Measurements from ENCODE around the gene CRYBG1. TPM values are rescaled to one million over a fixed set of nuclear protein-coding genes. Genes with fewer than 3 reads are reported as not detected.

CRYBG1 gene
- total RNA-seq, 1 donor from 2014 or later, result 3.0 TPM

DNA sequence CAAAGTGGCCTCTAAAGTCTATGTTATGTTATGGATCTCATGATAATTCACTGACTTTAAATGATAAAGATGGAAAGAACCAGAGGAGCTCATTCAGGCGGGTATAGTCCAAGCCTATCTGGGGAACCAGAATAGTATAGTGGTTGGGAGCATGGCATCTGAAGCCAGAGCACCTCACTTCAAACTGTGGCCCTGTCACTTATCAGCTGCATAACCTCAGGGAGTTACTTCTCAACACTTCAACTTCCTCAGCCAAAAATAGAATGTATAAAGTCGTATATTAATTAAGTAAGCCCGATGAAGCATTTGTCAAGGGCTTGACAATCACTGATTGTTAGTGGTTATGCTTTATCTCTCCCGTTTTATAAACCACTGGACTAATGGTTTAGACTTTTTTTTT is 156.1 kb downstream of the CRYBG1 start:
- Mint-ChIP-seq H3K27ac (no peak overlapping the region), H3K4me3 (ENCODE audit: low read depth) (no peak overlapping the region), H3K9me3 (ENCODE audit: low read depth) (no peaks in the 10 kb centered on the region), H3K27me3 (peaks cover 50% of the 10 kb centered on the region), H3K4me1 (ENCODE audit: low read depth) (no peaks in the 10 kb centered on the region), H3K36me3 (ENCODE audit: insufficient read depth) (no peaks in the 10 kb centered on the region)
- no peak for DNase-seq (ENCODE audit: low spot score, unreplicated experiment)
- TF ChIP-seq, protein P1, sequence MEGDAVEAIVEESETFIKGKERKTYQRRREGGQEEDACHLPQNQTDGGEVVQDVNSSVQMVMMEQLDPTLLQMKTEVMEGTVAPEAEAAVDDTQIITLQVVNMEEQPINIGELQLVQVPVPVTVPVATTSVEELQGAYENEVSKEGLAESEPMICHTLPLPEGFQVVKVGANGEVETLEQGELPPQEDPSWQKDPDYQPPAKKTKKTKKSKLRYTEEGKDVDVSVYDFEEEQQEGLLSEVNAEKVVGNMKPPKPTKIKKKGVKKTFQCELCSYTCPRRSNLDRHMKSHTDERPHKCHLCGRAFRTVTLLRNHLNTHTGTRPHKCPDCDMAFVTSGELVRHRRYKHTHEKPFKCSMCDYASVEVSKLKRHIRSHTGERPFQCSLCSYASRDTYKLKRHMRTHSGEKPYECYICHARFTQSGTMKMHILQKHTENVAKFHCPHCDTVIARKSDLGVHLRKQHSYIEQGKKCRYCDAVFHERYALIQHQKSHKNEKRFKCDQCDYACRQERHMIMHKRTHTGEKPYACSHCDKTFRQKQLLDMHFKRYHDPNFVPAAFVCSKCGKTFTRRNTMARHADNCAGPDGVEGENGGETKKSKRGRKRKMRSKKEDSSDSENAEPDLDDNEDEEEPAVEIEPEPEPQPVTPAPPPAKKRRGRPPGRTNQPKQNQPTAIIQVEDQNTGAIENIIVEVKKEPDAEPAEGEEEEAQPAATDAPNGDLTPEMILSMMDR (IDR thresholded peaks at IDR 0.05; ENCODE audit: unreplicated experiment), result no peak

DNA sequence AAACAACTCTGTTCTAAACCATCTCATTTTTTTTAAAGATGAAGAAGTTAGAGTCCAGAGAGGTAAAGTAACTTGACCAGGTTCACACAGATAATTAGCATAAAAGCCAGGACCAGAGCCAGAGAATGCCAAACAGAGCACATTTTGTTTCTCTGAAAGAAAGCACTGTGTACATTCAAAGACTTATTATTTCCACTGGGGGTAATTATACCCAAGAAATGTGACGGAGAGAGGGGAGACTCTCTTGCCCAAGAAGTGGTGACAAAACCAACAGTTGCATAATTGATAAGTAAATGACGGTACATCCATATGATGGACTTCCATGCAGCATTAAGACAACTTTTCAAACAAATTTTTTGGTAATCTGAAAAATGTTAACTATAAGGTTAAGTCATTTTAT is 157.2 kb downstream of the CRYBG1 start:
- peaks cover 42% of the 10 kb centered on the region for H3K27me3 Mint-ChIP-seq
- no peak overlapping the region for H3K4me3 Mint-ChIP-seq (ENCODE audit: low read depth)
- no peaks in the 10 kb centered on the region for H3K9me3 Mint-ChIP-seq (ENCODE audit: low read depth)
- no peak for DNase-seq (ENCODE audit: low spot score, unreplicated experiment)
- no peaks in the 10 kb centered on the region for H3K4me1 Mint-ChIP-seq (ENCODE audit: low read depth)
- TF ChIP-seq, protein P1 (IDR thresholded peaks at IDR 0.05; ENCODE audit: unreplicated experiment), result no peak
- H3K27ac Mint-ChIP-seq, result no peak overlapping the region
- no peaks in the 10 kb centered on the region for H3K36me3 Mint-ChIP-seq (ENCODE audit: insufficient read depth)

DNA sequence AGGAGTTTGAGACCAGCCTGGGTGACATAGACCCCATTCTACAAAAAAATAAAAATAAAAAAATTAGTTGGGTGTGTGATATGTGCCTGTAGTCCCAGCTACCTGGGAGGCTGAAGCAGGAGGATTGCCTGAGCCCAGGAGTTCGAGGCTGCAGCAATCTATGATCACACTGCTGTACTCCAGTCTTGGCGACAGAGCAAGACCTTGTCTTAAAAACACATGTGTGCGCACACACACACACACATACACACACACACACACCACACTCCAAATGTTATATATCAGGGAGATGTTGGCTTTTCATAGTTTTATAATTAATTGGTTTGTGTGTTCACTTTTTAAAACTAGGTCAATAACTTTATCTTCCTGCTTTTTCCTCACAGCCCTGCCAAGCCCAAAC is 158.2 kb downstream of the CRYBG1 start:
- no peak overlapping the region for H3K4me3 Mint-ChIP-seq (ENCODE audit: low read depth)
- TF ChIP-seq, protein P1 (IDR thresholded peaks at IDR 0.05; ENCODE audit: unreplicated experiment), result no peak
- no peak overlapping the region for H3K27ac Mint-ChIP-seq
- H3K4me1 Mint-ChIP-seq (ENCODE audit: low read depth), result no peaks in the 10 kb centered on the region
- H3K27me3 Mint-ChIP-seq, result peaks cover 32% of the 10 kb centered on the region
- H3K36me3 Mint-ChIP-seq (ENCODE audit: insufficient read depth), result no peaks in the 10 kb centered on the region
- H3K9me3 Mint-ChIP-seq (ENCODE audit: low read depth), result no peaks in the 10 kb centered on the region
- DNase-seq (ENCODE audit: low spot score, unreplicated experiment), result no peak

DNA sequence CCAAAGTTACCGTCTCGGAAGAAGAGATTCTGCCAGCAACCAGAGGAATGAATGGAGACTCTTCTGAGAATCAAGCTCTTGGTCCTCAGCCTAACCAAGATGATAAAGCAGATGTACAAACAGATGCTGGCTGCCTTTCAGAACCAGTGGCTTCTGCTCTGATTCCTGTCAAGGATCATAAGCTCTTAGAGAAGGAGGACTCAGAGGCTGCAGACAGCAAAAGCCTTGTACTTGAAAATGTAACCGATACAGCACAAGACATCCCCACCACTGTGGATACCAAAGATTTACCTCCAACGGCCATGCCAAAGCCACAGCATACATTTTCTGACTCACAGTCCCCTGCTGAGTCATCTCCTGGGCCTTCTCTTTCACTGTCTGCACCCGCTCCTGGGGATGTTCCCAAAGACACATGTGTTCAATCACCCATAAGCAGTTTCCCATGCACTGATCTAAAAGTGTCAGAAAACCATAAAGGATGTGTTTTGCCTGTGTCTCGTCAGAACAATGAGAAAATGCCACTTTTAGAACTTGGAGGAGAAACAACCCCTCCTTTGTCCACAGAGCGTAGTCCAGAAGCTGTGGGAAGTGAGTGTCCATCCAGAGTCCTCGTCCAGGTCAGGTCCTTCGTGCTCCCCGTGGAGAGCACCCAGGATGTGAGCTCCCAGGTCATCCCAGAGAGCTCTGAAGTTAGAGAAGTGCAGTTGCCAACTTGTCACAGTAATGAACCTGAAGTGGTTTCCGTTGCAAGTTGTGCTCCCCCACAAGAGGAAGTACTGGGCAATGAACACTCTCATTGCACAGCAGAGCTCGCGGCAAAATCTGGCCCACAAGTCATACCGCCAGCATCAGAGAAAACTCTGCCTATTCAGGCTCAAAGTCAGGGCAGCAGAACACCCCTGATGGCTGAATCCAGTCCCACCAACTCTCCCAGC is 159.2 kb downstream of the CRYBG1 start:
- TF ChIP-seq, protein P1 (IDR thresholded peaks at IDR 0.05; ENCODE audit: unreplicated experiment), result no peak
- no peaks in the 10 kb centered on the region for H3K4me1 Mint-ChIP-seq (ENCODE audit: low read depth)
- H3K4me3 Mint-ChIP-seq (ENCODE audit: low read depth), result no peak overlapping the region
- H3K27me3 Mint-ChIP-seq, result peaks cover 22% of the 10 kb centered on the region
- H3K27ac Mint-ChIP-seq, result no peak overlapping the region
- no peak for DNase-seq (ENCODE audit: low spot score, unreplicated experiment)
- H3K9me3 Mint-ChIP-seq (ENCODE audit: low read depth), result no peaks in the 10 kb centered on the region
- H3K36me3 Mint-ChIP-seq (ENCODE audit: insufficient read depth), result no peaks in the 10 kb centered on the region

DNA sequence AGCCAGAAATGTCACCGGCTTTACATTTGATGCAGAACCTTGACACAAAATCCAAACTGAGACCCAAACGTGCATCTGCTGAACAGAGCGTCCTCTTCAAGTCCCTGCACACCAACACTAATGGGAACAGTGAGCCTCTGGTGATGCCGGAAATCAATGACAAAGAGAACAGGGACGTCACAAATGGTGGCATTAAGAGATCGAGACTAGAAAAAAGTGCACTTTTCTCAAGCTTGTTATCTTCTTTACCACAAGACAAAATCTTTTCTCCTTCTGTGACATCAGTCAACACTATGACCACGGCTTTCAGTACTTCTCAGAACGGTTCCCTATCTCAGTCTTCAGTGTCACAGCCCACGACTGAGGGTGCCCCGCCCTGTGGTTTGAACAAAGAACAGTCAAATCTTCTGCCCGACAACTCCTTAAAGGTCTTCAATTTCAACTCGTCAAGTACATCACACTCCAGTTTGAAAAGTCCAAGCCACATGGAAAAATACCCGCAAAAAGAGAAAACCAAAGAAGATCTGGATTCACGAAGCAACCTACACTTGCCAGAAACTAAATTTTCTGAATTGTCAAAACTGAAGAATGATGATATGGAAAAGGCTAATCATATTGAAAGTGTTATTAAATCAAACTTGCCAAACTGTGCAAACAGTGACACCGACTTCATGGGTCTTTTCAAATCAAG is 160.3 kb downstream of the CRYBG1 start:
- TF ChIP-seq, protein P1 (IDR thresholded peaks at IDR 0.05; ENCODE audit: unreplicated experiment), result no peak
- peaks cover 5% of the 10 kb centered on the region for H3K4me1 Mint-ChIP-seq (ENCODE audit: low read depth)
- H3K9me3 Mint-ChIP-seq (ENCODE audit: low read depth), result no peaks in the 10 kb centered on the region
- H3K36me3 Mint-ChIP-seq (ENCODE audit: insufficient read depth), result no peaks in the 10 kb centered on the region
- H3K4me3 Mint-ChIP-seq (ENCODE audit: low read depth), result no peak overlapping the region
- H3K27me3 Mint-ChIP-seq, result peaks cover 17% of the 10 kb centered on the region
- no peak overlapping the region for H3K27ac Mint-ChIP-seq
- DNase-seq (ENCODE audit: low spot score, unreplicated experiment), result no peak
